ACHN (cell line): Measurements from ENCODE around the gene ARHGAP42.

Experiments
- DNase-seq: peaks from one replicate; pipeline ENCODE4 v3.0.0-alpha.2; 2015
- in situ Hi-C: cut with HindIII; loops from 2 replicates; pipeline ENCODE4 v1.10.0; 2017; ENCODE audit warnings: low sequenced_read_pairs, low pct_ligation_motif_present, low pct_unique_long_range_greater_than_20kb

The ARHGAP42 gene

DNA sequence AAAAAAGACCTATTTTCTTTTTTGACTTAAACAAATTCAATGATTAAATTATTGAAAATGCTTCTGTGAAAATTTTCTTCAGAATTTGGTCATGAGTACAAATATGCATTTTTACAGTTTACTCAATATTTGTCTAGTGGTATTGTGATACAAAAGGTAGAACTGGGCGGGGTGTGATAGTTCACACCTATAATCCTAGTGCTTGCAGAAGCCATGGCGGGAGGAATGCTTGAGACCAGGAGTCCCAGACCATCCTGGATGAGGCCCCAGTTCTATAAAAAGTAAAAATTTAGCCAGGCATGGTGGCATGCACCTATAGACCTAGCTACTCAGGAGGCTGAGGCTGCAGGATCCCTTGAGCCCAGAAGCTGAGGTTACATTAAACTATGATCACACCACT, 90.6 kb downstream of the ARHGAP42 start:
- DNase-seq: no peak
- in situ Hi-C loops: no loop called here

DNA sequence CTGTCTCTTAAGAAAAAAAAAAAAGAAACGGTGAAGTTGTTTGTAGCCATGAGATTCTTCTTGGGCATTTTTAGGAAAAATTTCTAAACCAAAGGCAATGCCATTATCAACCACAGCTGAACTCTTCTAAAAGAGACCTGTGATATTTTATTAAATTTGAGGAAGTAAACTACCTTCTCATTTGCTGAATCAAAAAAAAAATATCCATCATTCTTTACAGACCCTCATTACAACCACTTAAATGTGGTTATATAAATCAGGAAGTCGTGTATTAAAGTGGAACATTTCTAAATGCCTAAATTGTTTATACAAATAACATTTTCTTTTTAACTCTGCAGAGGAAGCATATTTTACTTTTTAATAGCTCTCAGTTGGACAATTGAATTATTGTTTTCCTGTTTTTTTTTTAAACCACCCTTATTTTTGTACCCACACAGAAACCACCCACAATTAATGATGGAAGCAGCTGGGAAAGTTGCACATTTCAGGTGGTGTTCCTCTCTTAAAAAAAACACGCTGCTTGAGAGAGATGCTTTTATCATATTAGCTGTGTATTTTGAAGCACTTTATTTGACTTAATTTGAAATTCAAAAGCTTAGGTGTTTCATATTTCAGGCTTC, 91.2 kb downstream of the ARHGAP42 start:
- in situ Hi-C loops: no loop called here
- DNase-seq: no peak

DNA sequence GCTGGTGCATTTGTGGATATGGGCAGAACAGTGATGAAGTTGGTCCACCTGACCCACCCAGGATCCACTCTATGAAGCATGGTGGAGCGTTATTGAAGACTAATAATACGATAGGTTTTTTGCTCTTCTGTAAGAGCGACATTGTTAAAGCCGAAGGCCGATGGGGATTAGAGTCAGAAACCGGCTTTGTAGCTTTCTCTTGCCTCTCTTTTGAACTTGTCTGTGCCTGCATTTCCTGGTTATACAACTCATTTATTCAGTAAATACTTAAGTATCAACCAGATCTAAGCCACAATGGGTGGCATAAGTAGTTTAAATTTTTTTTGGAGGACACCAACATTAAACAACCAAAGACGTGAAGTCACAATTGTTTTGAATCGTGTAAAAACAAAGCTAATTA, 93.4 kb downstream of the ARHGAP42 start:
- in situ Hi-C loops: no loop called here
- DNase-seq: no peak

DNA sequence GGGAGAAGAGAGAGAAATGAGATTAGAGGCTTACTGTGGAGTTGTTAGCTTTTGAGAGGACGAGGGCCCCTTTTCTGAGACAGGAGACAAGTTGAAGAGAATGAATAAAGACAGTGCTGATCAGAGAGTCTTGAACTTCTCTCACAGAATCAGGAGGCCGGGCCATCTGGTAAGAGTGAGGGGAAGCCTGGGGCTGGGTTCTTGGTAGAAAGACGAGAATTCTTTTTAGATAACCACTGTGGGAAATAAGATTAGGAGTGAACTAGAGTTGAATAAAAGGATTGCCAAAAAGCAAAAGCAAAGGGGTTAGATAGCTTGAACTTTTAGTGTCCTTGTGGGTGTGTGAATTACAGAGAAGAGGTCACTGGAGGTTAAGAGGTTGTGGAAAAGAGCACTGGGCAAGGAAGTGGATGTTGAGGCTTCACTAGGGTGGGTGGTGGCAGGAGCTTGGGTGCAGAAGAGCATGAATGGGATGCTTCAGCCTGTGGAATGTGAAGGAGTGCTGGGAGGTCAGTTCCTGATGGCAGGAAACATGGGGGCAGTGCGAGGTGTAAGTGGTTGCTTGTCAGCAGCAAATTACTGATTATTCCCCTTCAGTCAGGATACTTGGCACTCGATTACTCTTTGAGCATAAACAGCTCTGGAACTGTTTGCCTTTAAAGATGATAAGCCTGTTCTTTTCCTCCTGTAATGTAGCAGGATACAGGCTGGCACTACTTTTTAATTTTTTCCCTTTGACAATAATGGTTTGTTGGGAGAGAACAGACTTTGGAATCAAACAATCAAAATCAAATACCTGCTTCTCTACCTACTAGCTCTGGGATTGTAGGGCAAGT, 98.3 kb downstream of the ARHGAP42 start:
- in situ Hi-C loops: no loop called here
- DNase-seq: no peak

DNA sequence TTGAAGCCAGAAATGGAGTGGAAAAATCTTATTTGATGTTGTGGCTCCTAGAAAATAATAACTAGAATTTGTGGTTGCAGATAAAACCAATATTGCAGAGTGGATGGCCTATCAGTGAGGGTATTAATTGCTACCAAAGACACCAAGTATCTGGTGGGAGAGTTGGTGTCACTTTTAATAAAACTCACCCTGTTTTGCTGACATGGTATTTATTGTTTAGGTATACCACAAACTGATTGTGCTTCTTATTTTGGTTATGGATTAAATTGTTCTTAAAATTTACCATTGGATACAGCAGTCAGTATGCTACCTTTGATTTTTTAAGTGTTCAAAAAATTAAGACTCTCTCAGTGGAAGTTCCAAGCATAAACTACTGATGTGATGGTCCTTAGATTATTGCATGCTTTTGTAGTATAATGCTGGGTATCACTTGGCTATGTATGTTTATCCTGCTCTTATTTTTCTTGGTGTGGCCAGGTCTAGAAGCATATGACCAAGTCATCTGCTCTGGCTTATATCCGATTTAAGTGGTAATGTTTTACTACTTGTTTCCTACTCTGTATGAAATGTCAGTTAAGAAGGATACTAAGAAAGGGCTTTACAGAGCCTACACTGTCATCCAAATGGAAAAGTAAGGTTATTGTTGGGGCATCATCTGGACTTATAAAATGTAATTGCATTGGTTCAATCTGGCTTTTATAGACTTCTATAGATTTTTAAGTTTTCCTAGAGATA, 101.6 kb downstream of the ARHGAP42 start:
- DNase-seq: no peak
- in situ Hi-C loops: no loop called here

DNA sequence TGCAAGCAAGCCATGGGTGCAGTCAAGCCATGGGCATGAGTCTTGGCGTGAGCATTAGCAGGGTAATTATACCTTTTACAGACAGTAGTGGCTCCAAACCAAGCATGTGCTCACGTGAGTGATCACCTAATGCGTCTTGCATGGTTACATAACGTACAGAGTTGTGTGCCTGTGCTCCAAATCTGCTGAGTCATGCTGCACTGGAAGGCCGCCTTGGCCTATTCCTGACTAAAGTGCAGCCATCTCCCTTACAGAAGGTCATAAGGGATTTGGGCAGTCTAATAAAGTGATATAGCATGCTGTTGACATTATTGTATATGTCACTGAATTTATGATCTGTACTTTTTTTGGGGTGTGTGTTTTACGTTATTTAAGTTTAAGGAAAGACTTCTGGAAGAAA, 102.4 kb downstream of the ARHGAP42 start:
- in situ Hi-C loops: no loop called here

DNA sequence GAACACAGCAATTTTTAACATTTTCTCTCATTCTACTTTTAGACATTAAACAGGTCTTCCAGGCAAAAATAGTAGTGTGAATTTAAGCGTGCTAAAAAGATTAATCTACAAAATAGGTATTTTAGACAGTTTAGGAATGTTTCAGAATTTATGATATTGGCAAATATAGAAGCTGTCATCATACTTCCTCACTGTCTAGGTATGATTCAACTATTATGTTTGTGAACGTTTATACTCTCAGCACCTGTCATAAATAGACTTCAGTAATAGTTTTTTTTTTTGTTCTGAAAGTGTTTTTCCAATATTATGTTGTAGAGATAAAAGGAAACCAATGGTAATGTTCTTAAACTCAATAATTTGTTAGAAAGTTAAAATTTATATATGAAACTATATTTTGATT, 103.0 kb downstream of the ARHGAP42 start:
- in situ Hi-C loops: no loop called here
- no peak for DNase-seq

More for the DNA sequence above, 102.4 kb downstream of the ARHGAP42 start:
- DNase-seq: no peak

DNA sequence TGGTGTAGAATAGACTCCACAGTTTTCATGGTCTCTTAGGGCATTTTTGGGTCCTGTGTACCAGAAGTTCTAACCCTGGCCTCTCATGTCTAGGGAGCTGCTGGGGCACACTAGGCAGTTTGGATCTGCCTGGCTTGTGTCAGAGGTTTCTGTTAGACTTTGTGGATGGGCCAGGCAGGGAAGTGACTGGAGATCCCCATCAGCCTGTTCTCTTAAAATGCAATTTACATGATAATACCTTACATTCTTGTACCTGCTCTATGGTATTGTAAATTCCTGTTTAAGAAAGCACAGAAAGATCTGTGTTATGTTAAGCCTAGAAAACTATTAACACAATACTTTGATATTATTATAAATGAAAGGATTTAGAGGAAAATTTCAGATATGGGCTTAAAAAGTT, 104.0 kb downstream of the ARHGAP42 start:
- DNase-seq: no peak
- in situ Hi-C loops: no loop called here

DNA sequence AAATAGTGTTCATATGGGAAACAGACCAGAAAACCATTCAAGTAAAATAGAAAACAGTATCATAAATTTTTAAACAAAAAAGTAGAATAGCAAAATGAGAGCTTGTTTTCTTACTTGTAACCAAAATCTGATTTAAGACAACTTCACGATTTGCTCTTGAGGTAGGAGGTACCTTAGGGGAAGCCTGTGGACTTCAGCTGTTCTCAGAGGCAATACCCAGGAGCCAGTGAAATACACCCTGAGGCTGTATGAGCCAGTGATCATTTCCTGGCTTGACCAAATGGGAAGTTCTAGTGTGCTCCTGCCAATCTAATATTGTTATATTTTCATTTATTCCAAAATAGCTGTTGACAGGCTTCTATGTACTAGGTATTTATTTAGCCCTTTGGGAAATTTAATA, 104.8 kb downstream of the ARHGAP42 start:
- in situ Hi-C loops: no loop called here
- DNase-seq: no peak

DNA sequence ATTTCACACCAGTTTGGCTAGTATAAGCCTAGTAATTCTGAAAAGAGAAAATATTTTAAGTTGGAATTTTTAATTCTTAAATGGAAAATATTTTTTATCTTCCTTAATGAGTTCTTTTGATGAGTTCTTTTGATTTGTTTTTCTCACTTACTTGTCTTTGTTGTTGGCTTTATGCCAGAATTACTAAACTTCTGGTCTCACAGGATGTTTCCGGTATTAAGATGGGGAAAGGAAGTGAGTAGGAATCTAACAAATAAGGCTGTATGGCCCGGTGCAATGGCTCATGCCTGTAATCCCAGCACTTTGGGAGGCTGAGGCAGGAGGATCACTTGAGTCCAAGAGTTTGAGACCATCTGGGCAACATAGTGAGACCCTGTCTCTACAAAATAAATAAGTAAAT, 106.4 kb downstream of the ARHGAP42 start:
- DNase-seq: no peak
- in situ Hi-C loops: no loop called here

DNA sequence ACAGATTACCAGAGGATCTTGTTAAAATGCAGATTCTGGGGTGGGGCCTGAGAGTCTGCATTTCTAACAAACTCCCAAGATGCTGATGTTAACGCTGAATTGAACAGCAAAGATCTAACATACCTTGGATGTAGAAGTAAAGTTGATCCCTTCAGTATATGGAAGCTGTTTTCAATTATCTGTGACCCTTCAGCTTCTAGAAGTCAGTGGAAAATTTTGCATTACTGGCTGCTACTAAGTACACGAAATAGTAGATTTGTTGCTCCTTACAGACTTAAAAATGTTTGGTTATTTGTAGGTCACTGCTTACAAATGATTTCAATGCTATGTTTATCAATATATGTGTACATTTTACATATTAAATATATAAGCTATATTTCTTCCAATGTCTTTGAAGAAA, 107.4 kb downstream of the ARHGAP42 start:
- in situ Hi-C loops: no loop called here
- no peak for DNase-seq

DNA sequence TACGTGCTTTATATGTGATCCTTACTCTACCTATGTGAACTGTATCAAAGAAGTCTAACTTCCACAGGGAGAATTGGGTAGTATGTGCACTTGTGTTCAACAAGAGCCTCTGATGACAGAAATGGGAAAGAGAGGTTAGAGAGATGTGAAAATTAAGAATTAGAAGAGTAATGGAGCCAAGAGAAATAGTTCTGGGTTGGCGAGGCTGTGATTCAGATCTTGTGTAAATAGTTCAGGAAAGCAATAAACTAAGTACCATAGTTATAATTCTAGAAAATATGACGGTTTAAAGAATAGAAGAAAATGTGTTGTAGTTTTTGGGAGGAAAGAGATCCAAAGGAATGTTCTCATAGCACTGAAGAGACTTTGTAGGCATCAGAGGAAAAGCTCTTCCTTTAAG, 112.4 kb downstream of the ARHGAP42 start:
- in situ Hi-C loops: no loop called here
- DNase-seq: no peak

DNA sequence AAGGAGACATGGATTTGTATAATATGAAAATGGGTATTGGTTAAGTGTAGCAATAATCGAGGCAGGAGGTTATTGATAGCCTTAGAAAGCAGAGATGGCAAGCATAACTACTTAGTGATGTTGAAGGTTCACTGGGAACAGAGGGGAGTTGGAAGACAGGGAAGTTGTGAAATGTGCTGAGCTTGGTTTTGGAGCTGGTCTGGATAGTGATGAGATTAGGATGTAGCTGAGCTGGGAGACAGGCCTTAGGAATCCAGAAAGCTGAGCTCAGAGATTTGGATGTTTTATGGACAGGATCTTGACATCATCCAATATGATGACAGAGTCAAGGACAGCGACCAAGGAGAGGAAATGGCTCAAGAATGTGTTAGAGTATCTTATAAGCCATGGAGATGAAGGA, 113.1 kb downstream of the ARHGAP42 start:
- no peak for DNase-seq
- in situ Hi-C loops: no loop called here

DNA sequence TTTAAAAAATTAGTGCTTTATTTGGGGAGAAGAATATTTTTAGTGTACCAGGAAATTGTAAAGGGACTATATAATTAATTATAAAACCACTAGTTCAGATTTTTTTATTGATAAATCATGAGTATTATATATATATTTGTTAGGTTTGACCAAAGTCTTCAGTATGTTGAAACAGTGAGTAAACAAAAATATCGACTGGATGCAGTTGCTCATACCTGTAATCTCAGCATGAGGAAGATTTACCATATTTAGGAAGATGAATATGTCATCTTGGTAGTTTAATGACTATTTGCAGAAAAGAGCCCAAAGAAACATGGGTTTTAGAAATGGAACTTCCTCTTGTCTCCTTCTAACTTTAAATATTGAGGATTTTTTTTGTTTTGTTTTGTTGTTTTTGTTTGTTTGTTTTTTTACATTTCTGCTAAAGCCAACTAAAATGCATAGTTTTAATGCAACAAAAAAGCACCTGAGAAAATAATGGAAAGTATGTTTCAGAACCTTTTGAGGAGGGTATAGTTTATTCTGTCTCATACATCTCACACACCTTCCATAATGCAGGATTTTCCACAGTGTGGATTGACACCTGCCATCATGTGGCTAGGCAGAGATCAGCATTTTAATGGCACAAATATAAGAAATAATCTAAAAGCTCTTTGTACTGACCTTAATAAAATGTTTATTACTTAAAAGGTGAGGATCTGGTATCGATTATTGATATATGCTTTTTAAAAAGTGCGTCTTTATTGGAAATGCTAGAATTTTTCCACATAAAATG, 114.3 kb downstream of the ARHGAP42 start:
- DNase-seq: no peak
- in situ Hi-C loops: no loop called here

DNA sequence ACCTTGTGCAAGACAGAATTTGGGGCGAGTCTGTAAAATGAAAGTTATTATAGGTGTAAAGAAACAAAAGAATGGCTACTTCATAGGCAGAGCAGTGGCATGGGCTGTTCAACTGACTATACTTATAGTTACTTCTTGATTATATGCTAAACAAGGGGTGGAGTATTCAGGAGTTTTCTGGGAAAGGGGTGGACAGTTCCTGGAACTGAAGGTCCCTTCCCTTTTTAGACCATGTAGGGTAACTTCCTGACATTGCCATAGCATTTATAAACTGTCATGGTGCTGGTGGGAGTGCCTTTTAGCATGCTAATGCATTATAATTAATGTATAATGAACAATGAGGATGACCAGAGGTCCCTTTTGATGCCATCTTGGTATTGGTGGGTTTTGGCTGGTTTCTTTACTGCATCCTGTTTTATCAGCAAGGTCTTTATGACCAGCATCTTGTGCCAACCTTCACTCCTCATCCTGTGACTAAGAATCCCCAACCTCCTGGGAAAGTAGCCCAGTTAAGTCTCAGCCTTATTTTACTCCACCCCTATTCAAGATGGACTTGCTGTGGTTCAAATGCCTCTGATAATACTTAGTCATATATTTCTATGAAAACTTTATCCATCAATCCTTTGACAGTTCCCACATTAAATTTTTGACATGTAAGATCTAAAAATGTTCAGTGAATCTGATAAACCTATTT, 118.6 kb downstream of the ARHGAP42 start:
- in situ Hi-C loops: no loop called here
- DNase-seq: no peak

DNA sequence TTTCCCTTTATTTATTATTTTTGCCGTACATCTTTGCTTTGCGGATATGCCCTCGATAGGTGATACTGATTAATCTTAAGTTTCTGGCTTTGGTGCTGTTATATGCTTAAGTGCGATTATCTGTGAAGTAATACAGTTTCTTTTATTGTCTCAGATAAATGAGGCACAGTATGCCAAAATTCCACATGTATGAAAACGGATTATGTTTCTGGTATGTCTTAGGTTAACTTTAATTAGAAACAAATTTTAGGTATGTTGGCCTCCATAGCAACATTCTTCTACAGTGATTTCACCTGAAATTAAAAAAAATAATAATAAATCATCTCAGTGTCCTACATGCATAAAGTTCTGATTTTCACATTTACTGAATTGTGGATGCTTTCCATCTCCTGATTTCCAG, 119.2 kb downstream of the ARHGAP42 start:
- in situ Hi-C loops: no loop called here
- no peak for DNase-seq

DNA sequence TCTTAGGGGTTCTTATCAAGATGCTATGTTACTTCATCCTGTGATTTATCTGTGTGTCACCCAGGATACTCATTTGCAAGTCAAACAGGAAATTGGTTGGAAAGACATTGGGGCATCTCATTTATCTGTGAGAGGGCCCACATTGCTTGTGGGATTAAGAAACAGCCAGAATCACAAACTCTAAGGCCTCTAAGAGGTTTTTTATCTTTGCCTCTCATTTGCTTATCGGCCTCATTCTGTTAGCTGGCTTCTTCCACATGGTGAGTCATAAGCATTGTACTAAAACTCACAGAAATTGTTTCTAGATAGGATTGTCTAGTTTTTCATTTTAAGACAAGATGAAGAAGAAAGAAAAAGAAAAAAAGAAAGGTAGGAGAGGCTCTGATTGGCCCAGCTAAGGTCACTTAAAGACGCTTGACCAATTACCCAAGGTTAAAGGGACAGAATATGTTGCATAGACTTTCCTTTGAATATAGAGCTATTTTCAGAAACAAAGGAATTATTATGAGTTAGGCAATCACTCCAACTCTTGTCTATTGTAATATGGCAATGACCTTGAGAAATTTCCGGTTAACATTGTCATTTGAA, 121.9 kb downstream of the ARHGAP42 start:
- no peak for DNase-seq
- in situ Hi-C loops: no loop called here

DNA sequence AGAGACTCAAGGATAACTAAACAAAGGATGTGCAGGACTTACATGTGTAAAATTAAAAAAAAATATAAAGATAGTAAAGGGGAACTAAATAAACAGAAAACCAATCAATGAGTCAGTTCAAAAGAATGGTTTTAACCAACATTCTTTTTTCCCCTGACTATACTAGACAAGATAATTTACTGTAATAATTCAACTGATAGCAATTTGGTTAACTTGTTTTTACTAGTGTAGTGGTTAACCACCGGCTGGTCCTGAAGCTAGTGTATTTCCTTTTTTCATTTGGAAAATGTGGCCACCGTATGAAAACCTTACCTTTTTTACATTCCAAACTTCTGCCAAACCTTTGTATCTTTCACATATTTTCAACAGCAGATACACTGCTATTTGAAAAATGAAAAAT, 123.1 kb downstream of the ARHGAP42 start:
- in situ Hi-C loops: no loop called here
- no peak for DNase-seq
